Rectal smooth muscle tissue (tissue), 1 donor: ENCODE measurements around the gene WDR36.

Source experiments
- H3K27ac ChIP-seq: one replicate; pipeline ENCODE4 v1.7.0; 2013; ENCODE audit warnings: low read depth, low read length, inconsistent platforms
- H3K27me3 ChIP-seq: one replicate; pipeline ENCODE4 v1.7.0; 2013; ENCODE audit warnings: low read length; ENCODE audit not compliant: control insufficient read depth, insufficient read depth
- H3K36me3 ChIP-seq: one replicate; pipeline ENCODE4 v1.7.0; 2013; ENCODE audit warnings: low read length; ENCODE audit not compliant: control insufficient read depth, insufficient read depth
- H3K4me1 ChIP-seq: one replicate; pipeline ENCODE4 v1.7.0; 2013; ENCODE audit warnings: low read length; ENCODE audit not compliant: control insufficient read depth, insufficient read depth
- H3K4me3 ChIP-seq: one replicate; pipeline ENCODE4 v1.7.0; 2013; ENCODE audit warnings: low read length
- H3K9ac ChIP-seq: one replicate; pipeline ENCODE4 v1.7.0; 2013; ENCODE audit warnings: low read length

WDR36 gene

GRCh38 chr5:111146053-111146452 is 53.9 kb downstream of the WDR36 start:
- Histone ChIP-seq H3K4me1 (no peaks in the 10 kb centered on the region), H3K9ac (no peak overlapping the region), H3K4me3 (no peak overlapping the region), H3K27ac (no peak overlapping the region), H3K27me3 (no peaks in the 10 kb centered on the region), H3K36me3 (no peaks in the 10 kb centered on the region)

GRCh38 chr5:111147502-111147901 is 55.4 kb downstream of the WDR36 start:
- Histone ChIP-seq H3K27ac (no peak overlapping the region), H3K4me1 (no peaks in the 10 kb centered on the region), H3K4me3 (no peak overlapping the region), H3K27me3 (no peaks in the 10 kb centered on the region), H3K36me3 (no peaks in the 10 kb centered on the region), H3K9ac (no peak overlapping the region)

- H3K27me3 ChIP-seq, result no peaks in the 10 kb centered on the region
- no peaks in the 10 kb centered on the region for H3K4me1 ChIP-seq
- H3K9ac ChIP-seq, result no peak overlapping the region
- H3K27ac ChIP-seq, result no peak overlapping the region
- no peaks in the 10 kb centered on the region for H3K36me3 ChIP-seq
- no peak overlapping the region for H3K4me3 ChIP-seq
Observed at GRCh38 chr5:111151998-111152397, 59.9 kb downstream of the WDR36 start.

GRCh38 chr5:111153483-111153882 is 61.3 kb downstream of the WDR36 start:
- Histone ChIP-seq H3K27ac (no peak overlapping the region), H3K4me3 (no peak overlapping the region), H3K4me1 (no peaks in the 10 kb centered on the region)

GRCh38 chr5:111153945-111154344 is 61.8 kb downstream of the WDR36 start:
- no peaks in the 10 kb centered on the region for H3K4me1 ChIP-seq
- H3K36me3 ChIP-seq, result no peaks in the 10 kb centered on the region
- no peaks in the 10 kb centered on the region for H3K27me3 ChIP-seq
- H3K27ac ChIP-seq, result no peak overlapping the region
- H3K4me3 ChIP-seq, result no peak overlapping the region
- H3K9ac ChIP-seq, result no peak overlapping the region

More at GRCh38 chr5:111153483-111153882, 61.3 kb downstream of the WDR36 start:
- Histone ChIP-seq H3K9ac (no peak overlapping the region), H3K36me3 (no peaks in the 10 kb centered on the region), H3K27me3 (no peaks in the 10 kb centered on the region)

GRCh38 chr5:111158105-111158744 is 66.1 kb downstream of the WDR36 start:
- H3K36me3 ChIP-seq, result no peaks in the 10 kb centered on the region
- H3K4me1 ChIP-seq, result no peaks in the 10 kb centered on the region
- H3K9ac ChIP-seq, result no peak overlapping the region
- H3K27me3 ChIP-seq, result no peaks in the 10 kb centered on the region
- no peak overlapping the region for H3K4me3 ChIP-seq
- H3K27ac ChIP-seq, result no peak overlapping the region

- Histone ChIP-seq H3K4me1 (no peaks in the 10 kb centered on the region), H3K36me3 (no peaks in the 10 kb centered on the region), H3K4me3 (no peak overlapping the region), H3K9ac (no peak overlapping the region), H3K27me3 (no peaks in the 10 kb centered on the region), H3K27ac (no peak overlapping the region)
Observed at GRCh38 chr5:111159845-111160244, 67.7 kb downstream of the WDR36 start.

- H3K27ac ChIP-seq, result no peak overlapping the region
- H3K4me3 ChIP-seq, result no peak overlapping the region
- H3K36me3 ChIP-seq, result no peaks in the 10 kb centered on the region
- no peaks in the 10 kb centered on the region for H3K27me3 ChIP-seq
- no peaks in the 10 kb centered on the region for H3K4me1 ChIP-seq
- no peak overlapping the region for H3K9ac ChIP-seq
Observed at GRCh38 chr5:111163000-111163399, 70.9 kb downstream of the WDR36 start.

- no peaks in the 10 kb centered on the region for H3K27me3 ChIP-seq
- no peak overlapping the region for H3K27ac ChIP-seq
- no peak overlapping the region for H3K9ac ChIP-seq
- no peaks in the 10 kb centered on the region for H3K4me1 ChIP-seq
- no peaks in the 10 kb centered on the region for H3K36me3 ChIP-seq
- no peak overlapping the region for H3K4me3 ChIP-seq
Observed at GRCh38 chr5:111165058-111165457, 72.9 kb downstream of the WDR36 start.

GRCh38 chr5:111167551-111167950 is 75.4 kb downstream of the WDR36 start:
- Histone ChIP-seq H3K27ac (no peak overlapping the region), H3K4me1 (no peaks in the 10 kb centered on the region), H3K9ac (no peak overlapping the region), H3K36me3 (no peaks in the 10 kb centered on the region), H3K27me3 (no peaks in the 10 kb centered on the region), H3K4me3 (no peak overlapping the region)

- Histone ChIP-seq H3K27me3 (no peaks in the 10 kb centered on the region), H3K27ac (no peak overlapping the region), H3K4me1 (no peaks in the 10 kb centered on the region), H3K9ac (no peak overlapping the region), H3K4me3 (no peak overlapping the region), H3K36me3 (no peaks in the 10 kb centered on the region)
Observed at GRCh38 chr5:111168608-111169007, 76.5 kb downstream of the WDR36 start.

GRCh38 chr5:111169269-111169668 is 77.1 kb downstream of the WDR36 start:
- Histone ChIP-seq H3K9ac (no peak overlapping the region), H3K27me3 (no peaks in the 10 kb centered on the region), H3K27ac (no peak overlapping the region), H3K4me1 (no peaks in the 10 kb centered on the region), H3K4me3 (no peak overlapping the region), H3K36me3 (no peaks in the 10 kb centered on the region)

GRCh38 chr5:111170279-111170678 is 78.1 kb downstream of the WDR36 start:
- H3K4me1 ChIP-seq, result no peaks in the 10 kb centered on the region
- H3K36me3 ChIP-seq, result no peaks in the 10 kb centered on the region
- no peak overlapping the region for H3K27ac ChIP-seq
- no peak overlapping the region for H3K9ac ChIP-seq
- H3K27me3 ChIP-seq, result no peaks in the 10 kb centered on the region
- no peak overlapping the region for H3K4me3 ChIP-seq
